Stimulated activated CD8-positive, alpha-beta memory T cell treated with anti-CD3 and anti-CD28 coated beads, Interleukin-15, amount 100 ng/mL, for 48 hours (primary cell): ENCODE measurements around the gene PPP3CA.
A peak's percentile ranks its signal among the peaks of the same experiment; 100 is the strongest.

Source experiments
- DNase-seq, 2 donors: peaks; one replicate each; pipeline ENCODE4 v3.0.0-alpha.2; 2020; ENCODE audit warnings: low read depth in 2 of 2

PPP3CA gene

GRCh38 chr4:101347267-101347556 lies at the start of gene PPP3CA:
Gene PPP3CA (minus strand): TSS chr4:101347526.
- DNase-seq = no peak

DNA sequence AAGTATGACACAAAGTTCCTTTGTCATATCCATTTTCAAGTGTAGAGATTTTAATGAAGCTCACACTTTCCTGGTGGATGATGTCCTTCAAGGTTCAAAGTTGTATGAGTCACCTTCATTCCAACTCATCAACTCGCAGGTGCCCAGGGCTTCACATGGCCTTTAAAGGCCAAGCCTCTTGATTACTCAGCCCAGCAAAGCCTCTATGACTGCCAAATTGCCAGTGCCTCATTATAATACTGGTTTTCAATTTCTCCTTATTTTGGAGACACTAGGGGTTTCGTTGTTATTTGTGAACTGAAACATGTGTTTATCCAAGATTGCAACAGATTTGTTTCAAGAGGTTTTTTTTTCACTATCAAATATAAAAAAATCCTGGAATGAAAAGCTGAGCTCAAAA lies 45.9 kb upstream of the PPP3CA start:
- DNase-seq = no peak

DNA sequence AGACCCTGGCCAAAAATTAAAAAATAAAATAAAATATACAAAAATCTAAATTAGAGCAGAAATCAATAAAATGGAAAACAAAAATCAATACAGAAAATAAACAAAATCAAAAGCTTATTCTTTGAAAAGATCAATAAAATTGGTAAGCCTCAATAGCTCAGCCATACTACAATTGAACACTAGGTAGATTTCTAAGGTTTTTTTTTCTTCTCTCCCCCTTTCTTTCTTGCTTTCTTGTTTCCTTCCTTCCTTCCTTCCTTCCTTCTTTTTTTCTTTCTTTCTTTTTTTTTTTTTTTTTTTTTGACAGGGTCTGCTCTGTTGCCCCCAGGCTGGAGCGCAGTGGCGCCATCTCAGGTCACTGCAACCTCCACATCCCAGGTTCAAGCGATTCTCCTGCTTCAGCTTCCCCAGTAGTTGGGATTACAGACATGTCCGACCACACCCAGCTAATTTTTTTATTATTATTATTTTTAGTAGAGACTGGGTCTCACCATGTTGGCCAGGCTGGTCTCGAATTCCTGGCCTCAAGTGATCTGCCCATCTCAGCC lies 23.4 kb upstream of the PPP3CA start:
- DNase-seq = no peak

DNA sequence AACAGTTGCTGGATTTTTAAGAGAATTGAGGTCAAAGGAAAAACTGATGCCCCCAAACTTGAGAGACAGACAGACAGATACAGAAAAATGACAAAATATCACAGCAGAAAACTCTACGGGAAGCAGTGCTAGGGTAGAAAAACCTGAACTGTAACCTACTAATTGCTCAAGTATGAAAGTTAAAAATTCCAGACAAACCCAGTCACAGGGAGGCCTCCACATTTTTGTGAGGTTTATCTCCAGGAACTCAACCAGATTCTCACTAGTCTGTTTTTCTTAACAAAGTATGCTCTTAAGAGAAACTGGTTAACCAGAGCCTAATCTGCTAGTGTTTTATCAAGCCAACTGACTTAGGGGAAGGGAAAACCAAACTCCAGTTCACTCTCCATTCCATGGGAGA lies 19.9 kb upstream of the PPP3CA start:
- DNase-seq = no peak

DNA sequence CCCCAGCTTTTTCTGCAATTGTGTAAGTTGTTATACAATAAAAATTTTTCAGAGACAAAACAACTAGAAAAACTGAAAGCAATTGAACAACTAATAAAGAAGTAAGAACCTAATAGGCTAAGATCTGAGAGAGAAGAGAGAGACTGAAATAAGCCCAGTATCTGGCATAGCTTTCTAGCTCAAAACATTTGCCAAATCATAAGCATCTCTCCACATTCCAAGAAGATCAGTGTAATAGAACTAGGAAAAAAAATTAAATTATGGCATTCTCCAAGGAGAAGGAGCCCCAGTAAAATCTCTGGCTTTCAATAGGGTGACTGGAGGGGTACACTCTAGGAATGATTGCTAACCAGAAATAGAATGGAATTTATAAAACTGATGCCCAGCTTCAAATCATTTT lies 19.0 kb upstream of the PPP3CA start:
- DNase-seq = no peak

GRCh38 chr4:101357751-101358150 lies 10.4 kb upstream of the PPP3CA start:
- no peak for DNase-seq

DNA sequence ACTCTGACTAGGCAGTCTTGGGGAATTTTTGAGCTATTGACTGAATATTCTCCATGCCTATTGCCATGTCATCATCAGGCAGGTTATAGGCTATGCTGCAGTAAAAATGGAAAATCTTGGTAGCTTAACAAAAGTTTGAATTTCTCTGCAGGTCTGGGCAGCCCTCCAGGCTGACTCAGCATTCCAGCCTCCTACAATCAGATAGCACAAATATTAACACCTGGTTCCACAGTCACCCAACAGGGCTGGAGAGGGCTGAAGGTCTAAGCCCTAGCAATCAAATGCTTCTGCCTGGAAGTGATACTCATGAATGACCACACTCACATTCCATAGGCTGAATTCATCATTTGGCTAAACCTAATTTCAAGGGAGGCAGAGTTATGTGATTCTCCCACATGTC lies 9.6 kb upstream of the PPP3CA start:
- no peak for DNase-seq

DNA sequence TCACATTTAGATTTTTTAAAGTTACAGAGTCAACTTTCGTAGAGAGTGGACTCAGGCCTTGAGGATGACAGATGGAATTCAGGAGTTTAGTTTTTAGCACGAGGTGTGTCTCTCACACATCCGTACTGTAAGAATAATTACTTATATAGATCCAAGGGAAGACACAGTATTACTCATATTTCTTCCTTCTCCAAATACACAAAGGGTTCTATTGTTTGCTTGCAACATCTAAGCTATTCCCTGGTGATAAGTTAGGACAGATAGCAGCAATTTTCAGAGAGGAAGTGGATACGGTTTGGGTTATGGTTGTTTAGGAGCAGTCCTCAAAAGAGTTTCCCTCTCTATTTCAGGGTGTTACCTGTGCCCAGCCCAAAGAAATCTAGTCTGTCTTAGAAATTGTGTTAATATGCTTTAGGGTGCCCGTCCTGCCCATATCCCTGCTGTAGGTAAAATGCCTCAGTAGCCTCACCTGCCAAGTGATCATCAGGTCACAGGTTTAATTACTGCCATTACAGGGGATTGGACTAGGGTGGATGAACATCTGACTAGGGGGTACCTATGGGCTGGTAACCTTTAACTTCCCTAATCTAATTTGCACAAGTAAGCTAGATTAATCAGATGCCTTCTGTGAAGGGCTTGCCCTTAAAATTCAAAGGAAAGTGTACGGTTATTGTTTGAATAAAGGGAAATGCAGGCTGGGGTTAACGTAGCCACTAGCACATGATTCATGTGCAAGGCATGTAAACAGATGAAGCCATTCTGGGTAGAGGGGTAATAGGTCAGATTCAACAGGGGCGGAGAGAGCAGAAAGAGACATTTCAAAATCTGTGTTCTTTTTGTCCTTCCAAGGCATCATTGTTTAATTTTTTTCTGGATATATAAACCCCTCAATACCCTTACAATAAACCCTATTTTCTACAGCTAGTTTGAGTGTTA lies 8.7 kb upstream of the PPP3CA start:
- DNase-seq = no peak

- DNase-seq = no peak
These were observed 7.9 kb upstream of the PPP3CA start for GRCh38 chr4:101355246-101355645.

- no peak for DNase-seq
These were observed 2.4 kb upstream of the PPP3CA start for GRCh38 chr4:101349801-101350064.

- no peak for DNase-seq
These were observed 1.9 kb upstream of the PPP3CA start for GRCh38 chr4:101348995-101349800.

DNA sequence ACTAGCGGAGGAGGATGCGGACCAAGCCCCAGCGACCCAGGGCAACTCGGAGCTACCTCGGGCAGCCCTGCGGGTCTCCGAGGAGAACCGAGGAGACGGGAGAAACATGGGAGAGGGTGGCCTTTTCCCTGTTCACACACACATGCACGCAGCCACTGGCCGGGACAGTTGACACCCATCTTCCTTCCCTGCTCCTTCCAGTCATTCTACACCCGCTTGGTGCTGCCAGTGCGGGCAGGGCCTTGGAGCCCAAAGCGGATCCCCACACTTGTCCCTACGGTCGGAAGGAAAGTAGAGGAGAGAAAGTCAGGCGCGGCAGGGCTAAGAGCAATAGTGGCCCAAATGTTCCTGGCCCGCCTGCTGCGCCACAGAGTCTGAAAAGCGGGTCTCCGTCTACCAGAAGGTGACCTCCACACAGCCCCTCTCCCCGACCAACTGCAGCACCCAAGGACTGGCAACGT lies 1.1 kb upstream of the PPP3CA start:
- DNase-seq = no peak

- peak; percentile 96 for DNase-seq
These were observed 436 bp upstream of the PPP3CA start for GRCh38 chr4:101347557-101348366.

DNA sequence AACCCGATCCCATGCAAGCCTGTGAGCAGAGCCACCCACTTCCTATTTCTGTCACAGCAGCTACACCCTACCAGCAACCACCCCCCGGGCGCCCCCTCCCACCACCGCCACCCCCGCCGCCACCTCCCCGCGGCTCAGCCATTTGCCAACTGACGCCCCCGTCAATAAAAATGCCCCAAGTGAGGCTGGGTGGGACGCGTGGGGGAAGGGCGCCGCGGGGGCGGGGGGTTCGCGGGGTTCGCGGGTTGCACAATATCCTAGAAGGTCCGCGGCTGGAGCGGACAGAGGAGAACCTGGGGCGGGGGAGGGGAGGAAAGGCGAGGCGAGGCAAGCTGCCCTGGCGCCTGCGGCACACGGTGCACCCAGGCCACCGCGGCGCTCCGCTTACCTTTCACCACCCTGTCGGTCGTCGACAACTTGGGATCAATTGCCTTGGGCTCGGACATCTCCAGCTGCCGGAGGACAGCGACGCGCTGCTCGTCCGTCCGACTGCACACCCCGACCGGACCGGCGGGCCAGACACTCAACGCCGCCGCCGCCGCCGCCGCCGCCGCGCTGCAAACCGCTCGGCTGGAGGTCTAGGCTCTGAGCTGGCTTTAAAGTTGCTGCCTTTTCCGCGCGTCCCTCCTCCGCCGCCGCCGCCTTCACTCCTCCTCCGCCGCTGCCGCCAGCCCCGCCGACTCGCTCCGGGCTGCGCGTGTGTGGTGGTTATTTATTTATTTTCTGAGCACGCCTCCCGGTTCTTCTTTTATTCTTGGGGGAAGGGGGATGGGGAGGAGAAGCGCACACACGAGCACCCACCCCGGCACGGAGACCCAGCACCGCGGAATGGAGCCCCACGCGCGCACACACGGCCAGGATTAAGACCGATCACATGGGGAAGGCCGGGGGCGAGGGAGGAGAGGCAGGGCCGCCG lies 717 bp downstream of the PPP3CA start:
- peak; percentile 32 to 35 for DNase-seq

GRCh38 chr4:101345596-101346350 lies 1.6 kb downstream of the PPP3CA start:
- DNase-seq = peak; percentile 50 to 52

DNA sequence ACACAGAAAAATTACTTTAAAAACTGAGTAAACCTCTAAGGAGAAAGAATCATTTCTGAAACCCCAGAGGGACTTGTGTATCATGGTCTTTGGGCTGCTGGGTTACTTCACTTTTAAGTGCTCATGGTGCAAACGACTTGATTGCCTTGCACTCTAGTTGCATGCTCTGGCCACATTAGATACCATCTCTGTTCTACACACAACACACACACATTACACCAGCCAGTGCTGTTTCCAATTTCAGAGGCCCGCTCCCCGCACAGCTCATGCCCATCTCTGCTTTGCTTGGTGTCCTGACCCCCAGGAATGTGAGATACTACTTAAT lies 2.1 kb downstream of the PPP3CA start:
- no peak for DNase-seq

DNA sequence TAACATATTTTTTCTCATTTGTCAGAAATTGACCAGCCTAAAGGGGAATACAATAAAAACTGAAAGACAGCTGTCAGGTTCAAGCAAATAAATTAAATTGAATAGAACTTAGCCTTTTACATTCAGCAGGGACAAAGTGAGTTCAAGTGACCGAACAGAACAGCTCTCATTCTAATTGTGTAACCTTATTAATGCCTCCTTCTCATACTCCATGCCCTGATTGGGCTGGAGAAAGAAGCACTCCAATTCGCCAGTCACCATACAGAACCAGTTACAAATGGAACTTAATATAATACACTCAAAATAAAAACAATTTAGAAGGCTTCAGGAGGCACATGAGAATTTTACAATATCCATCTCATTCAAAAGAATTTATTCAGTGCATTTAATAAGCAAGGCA lies 8.0 kb downstream of the PPP3CA start:
- DNase-seq = no peak

GRCh38 chr4:101337688-101338087 lies 9.6 kb downstream of the PPP3CA start:
- no peak for DNase-seq

DNA sequence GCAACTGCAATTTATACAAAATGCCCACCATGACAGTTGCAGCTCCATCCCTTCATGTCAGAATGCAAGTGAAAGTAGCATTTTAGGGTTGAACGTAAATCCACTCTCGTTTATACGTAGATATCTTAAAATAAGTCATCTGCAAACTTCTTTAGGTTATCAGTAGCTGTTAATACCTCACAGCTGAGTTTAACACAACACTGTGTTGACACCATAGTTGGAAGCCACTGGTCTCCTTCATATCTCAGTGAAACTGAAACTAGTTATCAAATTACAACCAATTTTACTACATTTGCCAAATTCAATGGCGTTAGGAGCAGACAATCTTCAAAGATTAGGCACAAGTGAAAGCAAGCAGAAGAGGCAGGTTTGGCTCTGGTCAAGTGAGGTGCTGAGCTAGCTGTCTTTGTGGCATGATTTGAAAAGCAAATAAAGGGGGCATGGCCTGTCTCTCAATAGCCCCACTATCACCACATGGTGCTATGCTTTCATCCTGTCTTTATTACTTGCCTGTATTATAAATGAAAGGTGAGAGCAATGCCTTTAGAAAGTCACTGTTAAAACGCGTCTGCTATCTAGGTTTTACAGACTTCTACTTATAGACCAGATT lies 12.3 kb downstream of the PPP3CA start:
- DNase-seq = no peak

GRCh38 chr4:101332424-101332823 lies 14.9 kb downstream of the PPP3CA start:
- no peak for DNase-seq
